AG09309 (cell line): ENCODE measurements around the gene APBA2.

ENCODE experiments used
- DNase-seq: peaks from one replicate; pipeline ENCODE4 v3.0.0-alpha.2; 2010; ENCODE audit warnings: low read depth
- H3K4me3 ChIP-seq: 2 replicates; pipeline ENCODE4 v1.5.1; 2011; ENCODE audit warnings: mild to moderate bottlenecking, low read depth, low read length, moderate library complexity; ENCODE audit not compliant: control insufficient read depth
- TF ChIP-seq, protein P1 (sequence below): IDR thresholded peaks from 2 replicates; pipeline ENCODE4 v1.5.1; 2011; ENCODE audit warnings: mild to moderate bottlenecking, low read depth, low read length, inconsistent platforms; ENCODE audit not compliant: insufficient read depth, control insufficient read depth; ENCODE audit errors: missing control alignments

The APBA2 gene

GRCh38 chr15:29064731-29065130, 179.0 kb downstream of the APBA2 start:
- TF ChIP-seq, protein P1, sequence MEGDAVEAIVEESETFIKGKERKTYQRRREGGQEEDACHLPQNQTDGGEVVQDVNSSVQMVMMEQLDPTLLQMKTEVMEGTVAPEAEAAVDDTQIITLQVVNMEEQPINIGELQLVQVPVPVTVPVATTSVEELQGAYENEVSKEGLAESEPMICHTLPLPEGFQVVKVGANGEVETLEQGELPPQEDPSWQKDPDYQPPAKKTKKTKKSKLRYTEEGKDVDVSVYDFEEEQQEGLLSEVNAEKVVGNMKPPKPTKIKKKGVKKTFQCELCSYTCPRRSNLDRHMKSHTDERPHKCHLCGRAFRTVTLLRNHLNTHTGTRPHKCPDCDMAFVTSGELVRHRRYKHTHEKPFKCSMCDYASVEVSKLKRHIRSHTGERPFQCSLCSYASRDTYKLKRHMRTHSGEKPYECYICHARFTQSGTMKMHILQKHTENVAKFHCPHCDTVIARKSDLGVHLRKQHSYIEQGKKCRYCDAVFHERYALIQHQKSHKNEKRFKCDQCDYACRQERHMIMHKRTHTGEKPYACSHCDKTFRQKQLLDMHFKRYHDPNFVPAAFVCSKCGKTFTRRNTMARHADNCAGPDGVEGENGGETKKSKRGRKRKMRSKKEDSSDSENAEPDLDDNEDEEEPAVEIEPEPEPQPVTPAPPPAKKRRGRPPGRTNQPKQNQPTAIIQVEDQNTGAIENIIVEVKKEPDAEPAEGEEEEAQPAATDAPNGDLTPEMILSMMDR: no peak
- H3K4me3 ChIP-seq: no peak overlapping the region
- DNase-seq: no peak

DNA sequence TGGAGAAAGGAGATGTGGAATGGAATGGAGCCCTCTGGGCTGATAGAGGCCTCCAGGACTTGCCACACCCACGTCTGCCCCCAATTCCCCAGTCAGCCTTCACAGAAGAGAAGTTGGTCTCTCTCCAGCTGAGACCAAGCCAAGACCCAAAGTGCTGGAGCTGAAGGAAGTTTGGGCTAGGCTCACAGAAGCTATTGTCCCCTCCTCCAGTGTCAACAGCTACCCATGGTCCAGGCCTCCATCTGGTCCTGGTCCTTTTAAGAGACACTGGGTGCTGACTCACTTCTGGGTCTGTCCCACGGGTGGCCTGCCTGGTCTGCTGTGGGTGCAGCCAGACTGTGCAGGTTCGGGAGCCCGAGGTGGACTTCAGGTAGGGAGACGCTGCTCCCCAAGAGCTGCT, 179.8 kb downstream of the APBA2 start:
- TF ChIP-seq, protein P1: no peak
- DNase-seq: no peak
- H3K4me3 ChIP-seq: no peak overlapping the region

GRCh38 chr15:29066310-29066709, 180.5 kb downstream of the APBA2 start:
- TF ChIP-seq, protein P1: no peak
- no peak for DNase-seq
- no peak overlapping the region for H3K4me3 ChIP-seq

DNA sequence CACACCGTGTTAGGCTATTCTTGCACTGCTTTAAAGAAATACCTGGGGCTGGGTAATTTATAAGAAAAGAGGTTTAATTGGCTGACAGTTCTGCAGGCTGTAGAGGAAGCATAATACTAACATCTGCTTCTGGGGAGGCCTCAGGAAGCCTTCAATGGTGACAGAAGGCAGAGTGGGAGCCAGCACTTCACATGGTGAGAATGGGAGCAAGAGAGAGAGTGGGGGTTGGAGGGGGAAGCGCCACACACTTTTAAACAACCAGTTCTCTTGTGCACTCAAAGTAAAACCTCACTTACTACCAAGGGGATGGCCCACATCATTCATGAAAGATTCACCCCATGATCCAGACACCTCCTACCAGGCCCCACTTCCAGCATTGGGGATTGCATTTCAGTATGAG, 181.1 kb downstream of the APBA2 start:
- TF ChIP-seq, protein P1: no peak
- H3K4me3 ChIP-seq: no peak overlapping the region
- DNase-seq: no peak

- TF ChIP-seq, protein P1: no peak
- no peak for DNase-seq
- no peak overlapping the region for H3K4me3 ChIP-seq
These were observed 182.2 kb downstream of the APBA2 start for GRCh38 chr15:29067949-29068348.

DNA sequence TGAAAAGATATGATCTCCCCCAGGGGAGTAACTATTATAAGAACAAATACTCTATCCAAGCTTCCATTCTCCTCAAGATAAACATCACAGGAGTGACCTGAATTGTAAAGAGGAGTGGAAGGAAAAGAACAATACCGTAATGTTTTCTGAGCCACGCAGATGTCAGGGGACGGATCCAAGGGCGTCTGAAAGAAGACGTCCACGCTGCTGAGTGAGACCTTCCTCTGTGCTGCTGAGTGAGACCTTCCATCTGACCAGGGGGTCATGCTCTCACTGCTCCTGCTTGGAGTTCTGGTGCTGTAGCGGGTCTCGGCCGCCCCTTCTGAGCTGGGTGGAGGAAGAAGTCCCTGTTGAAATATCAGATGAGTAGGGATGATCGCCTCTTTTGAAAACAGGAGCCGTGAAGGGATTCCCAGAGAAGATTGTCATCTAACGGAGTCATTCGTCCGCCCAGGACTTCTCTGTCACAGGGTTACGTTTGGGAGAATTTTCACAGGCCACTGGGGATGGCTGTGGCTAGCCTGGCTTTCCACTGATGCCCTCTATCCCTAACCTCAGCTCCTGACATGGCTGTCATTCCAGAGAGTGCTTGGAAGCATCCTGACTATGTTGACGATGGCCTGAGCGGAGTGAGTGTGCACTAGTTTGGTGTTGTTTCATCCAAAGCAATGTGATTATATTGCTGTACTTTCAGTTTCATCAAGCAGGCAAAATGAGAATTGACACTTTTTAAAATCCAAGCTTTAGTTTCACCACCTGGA, 184.9 kb downstream of the APBA2 start:
- DNase-seq: no peak
- TF ChIP-seq, protein P1: no peak
- H3K4me3 ChIP-seq: no peak overlapping the region
